HL-60 (cell line): ENCODE data around the gene RALB.

Source experiments
- POLR2AphosphoS5 ChIP-seq: IDR thresholded peaks from 2 replicates; pipeline ENCODE4 v1.6.1; 2012; ENCODE audit warnings: low read depth
- REST ChIP-seq: IDR thresholded peaks from 2 replicates; pipeline ENCODE4 v1.6.1; 2012; ENCODE audit warnings: low read depth; ENCODE audit not compliant: insufficient replicate concordance
- TF ChIP-seq, protein P1 (sequence below): IDR thresholded peaks from one replicate; pipeline ENCODE4 v1.5.1; 2011; ENCODE audit warnings: low read length, control low read depth, inconsistent platforms; ENCODE audit not compliant: insufficient read depth

DNA sequence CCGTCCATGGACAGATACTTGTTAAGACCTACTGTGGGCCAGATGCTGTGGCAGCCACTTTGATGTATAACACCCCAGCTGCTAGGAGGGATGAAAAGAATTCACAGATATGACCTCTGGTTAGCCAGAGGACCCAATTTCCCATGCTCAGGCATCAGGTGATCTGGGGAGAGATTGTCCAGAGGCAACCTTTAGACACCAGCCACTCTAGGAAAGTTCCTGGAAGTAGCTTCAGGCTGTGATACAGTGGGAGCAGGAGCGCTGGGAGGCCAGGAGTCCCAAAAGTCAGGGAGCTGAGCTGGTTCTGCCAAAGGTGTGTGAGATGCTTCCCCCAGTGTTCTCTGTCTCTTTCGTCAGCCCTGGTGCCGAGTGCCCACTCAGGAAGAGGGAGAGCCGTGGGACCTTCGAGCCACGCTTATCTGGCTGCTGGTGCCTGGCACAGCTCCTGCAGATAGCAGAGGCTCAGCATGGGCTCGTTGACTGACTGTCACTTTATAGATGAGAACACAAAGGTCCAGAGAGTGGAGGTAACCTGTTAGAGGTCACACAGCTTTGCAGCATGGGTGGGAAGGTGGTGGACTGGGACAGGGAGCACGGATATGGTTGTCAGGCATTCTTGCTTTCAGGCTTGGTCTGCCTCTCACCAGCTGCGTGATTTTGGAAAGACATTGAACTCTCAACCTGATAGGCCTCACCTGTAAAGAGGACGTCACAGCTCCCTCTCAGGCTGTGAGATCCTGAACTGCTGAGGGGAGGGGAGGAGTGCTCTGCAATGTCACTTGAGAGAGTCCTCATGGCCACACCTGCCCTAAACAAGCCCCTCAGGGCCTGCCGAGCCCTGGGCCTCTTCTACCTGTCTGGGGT lies 7.8 kb upstream of the RALB start:
- TF ChIP-seq, protein P1, sequence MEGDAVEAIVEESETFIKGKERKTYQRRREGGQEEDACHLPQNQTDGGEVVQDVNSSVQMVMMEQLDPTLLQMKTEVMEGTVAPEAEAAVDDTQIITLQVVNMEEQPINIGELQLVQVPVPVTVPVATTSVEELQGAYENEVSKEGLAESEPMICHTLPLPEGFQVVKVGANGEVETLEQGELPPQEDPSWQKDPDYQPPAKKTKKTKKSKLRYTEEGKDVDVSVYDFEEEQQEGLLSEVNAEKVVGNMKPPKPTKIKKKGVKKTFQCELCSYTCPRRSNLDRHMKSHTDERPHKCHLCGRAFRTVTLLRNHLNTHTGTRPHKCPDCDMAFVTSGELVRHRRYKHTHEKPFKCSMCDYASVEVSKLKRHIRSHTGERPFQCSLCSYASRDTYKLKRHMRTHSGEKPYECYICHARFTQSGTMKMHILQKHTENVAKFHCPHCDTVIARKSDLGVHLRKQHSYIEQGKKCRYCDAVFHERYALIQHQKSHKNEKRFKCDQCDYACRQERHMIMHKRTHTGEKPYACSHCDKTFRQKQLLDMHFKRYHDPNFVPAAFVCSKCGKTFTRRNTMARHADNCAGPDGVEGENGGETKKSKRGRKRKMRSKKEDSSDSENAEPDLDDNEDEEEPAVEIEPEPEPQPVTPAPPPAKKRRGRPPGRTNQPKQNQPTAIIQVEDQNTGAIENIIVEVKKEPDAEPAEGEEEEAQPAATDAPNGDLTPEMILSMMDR: no peak
- no peak for TF ChIP-seq POLR2AphosphoS5
- TF ChIP-seq REST: no peak
